Left renal cortex interstitium (tissue), 4 donors: ENCODE data around the gene GPR55. TPM values are rescaled to one million over a fixed set of nuclear protein-coding genes. Genes with fewer than 3 reads are reported as not detected.

Experiments
- DNase-seq, 4 donors: peaks; one replicate each; pipeline ENCODE4 v3.0.0-alpha.2; 2013; ENCODE audit warnings: low read depth in 4 of 4, low spot score in 2 of 4, missing footprints in 1 of 4
- polyA plus RNA-seq, 4 donors: library from polyadenylated mRNA; unstranded; fragments of 120-200 nt; gene quantifications; one replicate each; pipeline ENCODE4 v1.2.1, GENCODE V29; 2013; ENCODE audit not compliant: insufficient read length in 4 of 4

The GPR55 gene
- polyA plus RNA-seq, 4 donors: 0.18 to 0.44 (median 0.23) TPM

DNA sequence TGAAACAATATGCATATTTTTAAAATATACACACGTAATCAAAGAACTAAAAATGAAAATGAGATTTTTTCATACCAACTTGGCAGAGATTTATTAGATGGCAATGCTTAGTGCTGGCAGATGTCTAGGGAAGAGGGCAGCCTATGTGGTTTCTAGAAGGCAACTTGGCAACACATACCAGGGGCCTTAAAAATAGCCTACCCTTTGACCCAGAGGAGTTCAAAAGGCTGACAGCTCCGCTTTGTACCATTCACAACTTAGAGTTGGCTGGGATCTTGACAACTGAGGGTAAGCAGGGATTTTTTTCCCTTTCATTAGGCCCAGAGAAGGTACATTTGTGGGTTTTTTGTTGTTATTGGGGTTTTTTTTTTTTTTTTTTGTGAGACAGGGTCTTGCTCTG lies 26.4 kb upstream of the GPR55 start:
- no peak for DNase-seq

- DNase-seq: no peak
These were observed 25.9 kb upstream of the GPR55 start for GRCh38 chr2:230950874-230951339.

- no peak for DNase-seq
These were observed 25.2 kb upstream of the GPR55 start for GRCh38 chr2:230949966-230950873.

GRCh38 chr2:230947908-230948365 lies 22.9 kb upstream of the GPR55 start:
- no peak for DNase-seq

GRCh38 chr2:230947235-230947576 lies 22.2 kb upstream of the GPR55 start:
- DNase-seq: no peak

- DNase-seq: no peak
These were observed 21.6 kb upstream of the GPR55 start for GRCh38 chr2:230946429-230947234.

DNA sequence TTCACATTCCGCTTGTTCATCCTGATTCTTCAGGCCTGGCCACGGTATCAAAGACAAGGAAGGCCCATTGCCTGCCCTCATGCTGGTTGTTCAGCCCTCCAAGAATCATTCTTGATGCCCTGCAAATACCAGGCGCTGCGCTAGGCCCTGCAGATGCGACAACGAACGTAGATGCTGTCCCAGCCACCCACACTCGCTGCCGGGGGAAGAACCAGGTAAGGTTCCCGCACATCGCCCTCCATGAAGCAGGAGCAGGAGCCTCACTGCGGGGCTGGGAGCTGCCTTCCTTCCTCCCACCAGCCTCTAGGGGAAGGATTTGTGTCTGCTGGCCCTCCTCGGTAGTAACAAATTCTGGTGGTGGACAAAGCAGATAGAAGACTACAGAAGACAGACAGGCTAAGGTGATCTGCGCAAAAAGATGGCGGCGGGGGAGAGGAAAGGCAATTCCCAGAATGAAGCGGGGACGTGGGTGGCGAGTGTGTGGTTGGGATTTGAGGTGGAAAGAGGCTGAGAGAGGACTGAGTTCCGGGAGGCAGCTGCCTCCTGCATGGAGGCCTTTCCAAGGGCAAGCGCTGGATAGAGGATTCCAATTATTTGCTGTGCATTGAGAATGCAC lies 19.8 kb upstream of the GPR55 start:
- no peak for DNase-seq

DNA sequence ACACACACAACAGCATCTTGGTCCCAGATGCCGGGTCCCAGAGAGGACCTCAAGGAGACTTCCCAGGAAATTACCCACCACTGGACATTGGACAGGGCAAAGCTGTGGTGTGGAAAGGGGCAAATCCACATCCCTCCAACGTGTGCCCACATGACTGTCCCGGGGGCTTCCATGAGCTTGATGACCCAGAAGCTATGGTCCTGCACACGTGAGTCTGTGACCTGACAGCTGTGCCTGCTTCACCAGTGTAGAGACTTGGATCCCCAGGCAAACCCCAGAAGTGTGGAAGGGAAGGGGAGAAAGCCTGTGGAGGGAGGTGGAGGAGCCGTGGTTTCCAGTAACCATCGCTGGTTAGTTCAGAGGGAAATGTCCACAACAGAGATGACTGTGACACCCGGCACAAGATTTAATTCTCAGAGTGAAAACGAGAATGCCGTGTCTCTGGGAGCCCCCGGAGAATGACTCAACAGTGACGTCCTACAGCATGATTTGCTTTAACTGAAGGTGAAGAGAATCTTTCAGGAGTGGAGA lies 19.1 kb upstream of the GPR55 start:
- no peak for DNase-seq

- no peak for DNase-seq
These were observed 18.2 kb upstream of the GPR55 start for GRCh38 chr2:230942920-230943896.

- DNase-seq: no peak
These were observed 17.3 kb upstream of the GPR55 start for GRCh38 chr2:230942371-230942770.

DNA sequence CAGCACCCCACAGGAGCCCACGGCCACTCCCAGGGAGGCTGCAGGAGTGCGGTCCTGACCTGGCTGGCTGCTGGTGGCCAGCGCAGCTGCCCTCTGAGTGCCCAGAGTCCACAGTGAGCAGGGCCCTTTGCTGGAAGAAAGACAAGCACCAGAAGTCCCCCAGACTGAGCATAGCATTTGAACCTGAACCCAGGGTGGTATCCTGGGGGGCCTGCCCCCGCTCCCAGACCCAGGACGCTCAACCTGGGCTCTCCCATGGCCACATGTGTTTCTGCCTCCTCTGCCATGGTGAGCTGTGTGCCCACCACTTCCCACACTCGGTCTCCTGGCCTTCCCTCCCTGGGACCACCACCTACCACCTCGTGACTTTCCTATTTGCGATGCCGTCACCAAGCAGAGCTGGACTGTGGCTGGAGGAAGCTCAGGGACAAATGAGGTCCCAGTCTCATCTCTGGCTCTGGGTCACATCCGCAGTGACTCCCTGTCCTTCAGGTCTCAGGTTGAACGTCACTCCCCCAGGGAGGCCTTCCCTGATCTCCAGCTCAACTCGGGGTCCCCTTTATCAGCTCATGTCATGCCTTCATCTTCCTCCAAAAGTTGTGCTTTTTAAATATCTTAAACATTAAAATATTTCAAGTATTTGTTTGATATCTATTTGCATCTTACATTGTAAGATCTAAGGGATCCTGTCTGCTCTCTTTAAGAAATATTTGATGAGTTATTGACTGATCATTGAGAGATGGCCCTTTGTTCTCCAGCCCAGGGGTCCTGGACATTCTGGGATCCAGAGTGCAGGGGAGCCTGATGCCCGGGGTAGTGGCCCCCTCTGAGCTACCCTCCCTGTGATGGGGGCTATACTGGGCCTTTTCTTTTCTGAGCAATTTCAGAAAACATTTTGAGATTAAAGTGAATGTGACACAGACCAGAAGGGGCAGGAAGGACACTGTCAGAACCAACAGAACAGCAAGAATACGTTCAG lies 16.4 kb upstream of the GPR55 start:
- no peak for DNase-seq

GRCh38 chr2:230940471-230940815 lies 15.4 kb upstream of the GPR55 start:
- DNase-seq: no peak

DNA sequence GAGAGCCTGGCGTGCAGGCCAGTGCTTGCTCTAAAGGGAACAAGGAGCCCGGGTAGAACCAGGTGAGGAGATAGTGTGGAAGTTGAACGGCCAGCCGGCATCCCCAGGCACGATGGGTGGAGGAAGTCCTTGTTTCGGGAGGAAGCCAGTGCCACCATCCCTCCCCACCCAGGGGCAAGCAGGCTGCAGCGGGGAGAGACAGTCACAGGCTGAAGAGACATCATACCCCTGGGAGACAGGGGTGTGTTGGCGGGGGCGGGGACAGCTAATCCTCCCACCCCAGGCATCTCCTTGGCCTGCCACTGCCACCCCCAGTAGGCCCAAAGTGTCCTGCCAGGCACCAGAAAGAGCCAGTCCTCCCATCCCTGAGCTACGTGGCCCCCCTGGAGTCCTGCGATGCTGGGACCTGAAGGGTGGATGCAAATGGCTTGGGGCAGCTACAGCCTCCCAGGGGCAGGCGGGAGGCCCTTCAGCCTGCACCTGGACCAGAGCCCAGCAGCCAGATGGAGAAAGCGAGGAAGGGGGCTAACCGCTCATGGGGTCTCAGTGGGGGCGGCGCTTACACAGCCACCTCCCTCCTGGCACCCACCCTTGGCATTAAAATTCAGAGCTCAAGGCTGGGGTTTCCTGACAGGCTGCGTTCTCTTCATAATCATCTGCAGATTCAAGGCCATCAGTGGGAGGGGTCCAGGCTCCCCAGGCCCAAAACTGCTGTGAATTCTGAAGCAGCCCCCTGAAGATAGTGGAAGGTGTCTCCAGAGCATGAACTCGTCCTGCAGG lies 14.8 kb upstream of the GPR55 start:
- DNase-seq: no peak

- no peak for DNase-seq
These were observed 14.1 kb upstream of the GPR55 start for GRCh38 chr2:230939066-230939591.

- DNase-seq: no peak
These were observed 13.5 kb upstream of the GPR55 start for GRCh38 chr2:230938516-230939065.

- no peak for DNase-seq
These were observed 13.1 kb upstream of the GPR55 start for GRCh38 chr2:230938098-230938497.

- no peak for DNase-seq
These were observed 12.3 kb upstream of the GPR55 start for GRCh38 chr2:230937362-230937761.
